Stimulated activated naive B cell treated with anti-CD40 and anti-IgM and Interleukin-4, amounts not matched to agents 10 μg/mL and 1 μg/mL and 100 μg/mL, for 72 hours (primary cell): ENCODE data around the gene ANKRD31.

Experiments used
- ATAC-seq, 2 donors: fragments of 150-1000 bp; cut with Tn5 transposase; replicated peaks; 2 replicates each; pipeline ENCODE4 v1.10.0; 2021; ENCODE audit warnings: moderate library complexity in 1 of 2
- DNase-seq: peaks from one replicate; pipeline ENCODE4 v3.0.0; 2021
- H3K27ac Mint-ChIP-seq: one replicate; pipeline ENCODE4 v1.8.0; 2022; ENCODE audit warnings: mild to moderate bottlenecking, mixed read lengths
- H3K27me3 Mint-ChIP-seq, 2 donors: one replicate each; pipeline ENCODE4 v1.8.0; 2022; ENCODE audit warnings: mixed read lengths in 2 of 2
- H3K36me3 Mint-ChIP-seq, 2 donors: one replicate each; pipeline ENCODE4 v1.8.0; 2022; ENCODE audit warnings: mixed read lengths in 2 of 2, mild to moderate bottlenecking in 1 of 2
- H3K4me1 Mint-ChIP-seq, 2 donors: one replicate each; pipeline ENCODE4 v1.8.0; 2022; ENCODE audit warnings: mixed read lengths in 2 of 2, mild to moderate bottlenecking in 1 of 2
- H3K4me3 Mint-ChIP-seq, 2 donors: one replicate each; pipeline ENCODE4 v1.8.0; 2022; ENCODE audit warnings: mild to moderate bottlenecking in 2 of 2, mixed read lengths in 2 of 2, moderate library complexity in 1 of 2
- H3K9me3 Mint-ChIP-seq, 2 donors: one replicate each; pipeline ENCODE4 v1.8.0; 2022; ENCODE audit warnings: mixed read lengths in 2 of 2, mild to moderate bottlenecking in 1 of 2

The ANKRD31 gene

DNA sequence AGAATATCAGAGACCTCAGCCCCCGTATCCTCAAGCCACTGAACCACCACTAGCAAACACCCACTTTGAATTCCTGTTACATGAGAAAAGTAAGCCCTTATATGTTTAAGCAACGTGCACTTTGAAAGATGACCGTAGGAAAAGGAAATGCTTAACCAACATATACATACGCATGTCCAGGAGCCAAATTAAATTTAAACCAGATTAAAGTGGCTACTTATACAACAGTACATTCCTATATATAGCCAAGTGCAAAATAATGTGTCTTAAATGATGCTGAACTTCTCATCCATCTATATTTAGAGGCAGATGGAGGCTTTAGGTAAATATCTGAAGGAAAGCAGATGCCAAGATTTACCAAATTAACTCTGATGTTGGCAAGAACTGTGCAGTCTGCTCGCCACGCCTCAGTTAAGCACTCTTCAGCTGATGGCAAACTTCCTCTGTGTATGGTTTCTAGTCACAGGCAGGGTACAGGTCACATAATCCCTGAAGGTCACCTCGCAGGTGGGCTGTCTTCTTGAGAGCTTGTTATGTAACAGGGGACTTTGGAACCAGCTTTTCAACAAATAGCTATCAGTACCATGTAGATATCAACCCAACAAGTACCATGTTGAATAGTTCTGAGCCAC lies 192.9 kb downstream of the ANKRD31 start:
- ATAC-seq (peak in 1 of 2 donors; percentile 47), DNase-seq (no peak)
- peaks cover 0 to 5% of the 10 kb centered on the region in 2 donors for H3K4me1 Mint-ChIP-seq
- H3K27me3 Mint-ChIP-seq, result peaks cover 15 to 27% of the 10 kb centered on the region in 2 donors
- no peaks in the 10 kb centered on the region for H3K9me3 Mint-ChIP-seq
- no peak overlapping the region for H3K27ac Mint-ChIP-seq
- no peaks in the 10 kb centered on the region for H3K36me3 Mint-ChIP-seq
- H3K4me3 Mint-ChIP-seq, result no peak overlapping the region

DNA sequence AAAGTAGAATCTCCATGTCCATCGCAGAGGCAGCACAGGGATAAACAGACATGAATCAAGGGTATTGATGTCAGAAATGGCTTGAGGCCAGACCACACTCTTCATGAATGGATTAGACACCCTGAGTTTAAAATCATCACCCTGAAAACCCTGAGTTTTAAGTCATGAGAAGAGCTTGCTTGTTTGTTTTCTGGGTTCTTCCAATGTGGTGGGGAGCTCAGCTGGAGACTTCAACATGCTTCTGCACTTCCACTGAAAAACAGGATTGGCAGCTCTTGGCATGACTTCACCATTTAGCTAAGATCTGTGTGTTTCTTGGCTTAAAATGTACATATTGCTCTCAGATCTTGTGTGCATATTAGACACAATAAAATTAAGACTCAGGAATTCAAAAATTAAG lies 194.2 kb downstream of the ANKRD31 start:
- peaks cover 0 to 5% of the 10 kb centered on the region in 2 donors for H3K4me1 Mint-ChIP-seq
- ATAC-seq (no peak), DNase-seq (no peak)
- H3K27me3 Mint-ChIP-seq, result peaks cover 15 to 27% of the 10 kb centered on the region in 2 donors
- no peak overlapping the region for H3K4me3 Mint-ChIP-seq
- no peaks in the 10 kb centered on the region for H3K9me3 Mint-ChIP-seq
- no peaks in the 10 kb centered on the region for H3K36me3 Mint-ChIP-seq
- H3K27ac Mint-ChIP-seq, result no peak overlapping the region

DNA sequence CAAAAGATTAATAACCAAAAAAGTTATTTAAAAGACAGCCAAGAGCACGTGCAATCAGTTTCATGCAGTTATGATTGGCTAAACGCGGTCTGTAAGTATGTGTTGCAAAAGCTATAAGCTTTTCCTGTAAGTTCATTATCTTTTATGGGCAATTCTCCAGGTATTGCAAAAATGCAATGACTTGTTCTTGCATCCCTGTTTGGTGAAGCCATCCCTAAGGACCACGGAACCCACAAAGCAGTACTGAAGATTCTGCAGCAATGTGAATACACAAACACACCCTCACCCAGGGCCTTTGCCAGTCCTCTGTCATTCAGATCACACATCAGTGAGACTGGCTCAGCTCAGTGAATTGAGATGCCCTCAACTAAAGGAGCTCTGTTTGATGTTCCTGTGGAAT lies 195.7 kb downstream of the ANKRD31 start:
- Mint-ChIP-seq H3K4me3 (no peak overlapping the region), H3K4me1 (peaks cover 0 to 5% of the 10 kb centered on the region in 2 donors), H3K27ac (no peak overlapping the region), H3K9me3 (no peaks in the 10 kb centered on the region), H3K36me3 (no peaks in the 10 kb centered on the region), H3K27me3 (peaks cover 8 to 22% of the 10 kb centered on the region in 2 donors)
- DNase-seq (no peak), ATAC-seq (no peak)

DNA sequence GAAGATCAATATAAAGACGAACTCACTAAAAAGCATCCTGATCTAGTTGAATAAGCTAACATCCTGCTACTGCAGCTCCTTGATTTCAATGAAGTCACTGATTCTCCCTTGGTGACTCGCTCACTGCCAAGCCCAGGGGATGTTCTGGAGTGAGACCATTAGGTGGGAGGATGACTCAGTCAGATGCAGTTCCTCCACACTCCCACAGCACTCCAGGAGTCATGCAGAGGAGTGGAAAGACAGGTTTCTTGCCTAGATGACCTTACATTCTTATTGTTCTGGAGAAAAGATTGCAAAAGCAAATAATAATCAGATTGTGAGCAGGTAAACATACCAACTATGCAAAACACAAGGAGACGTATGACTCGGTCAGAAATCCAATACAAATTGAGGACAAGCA lies 199.6 kb downstream of the ANKRD31 start:
- no peaks in the 10 kb centered on the region for H3K4me1 Mint-ChIP-seq
- no peaks in the 10 kb centered on the region for H3K9me3 Mint-ChIP-seq
- ATAC-seq (no peak), DNase-seq (no peak)
- peaks cover 0 to 11% of the 10 kb centered on the region in 2 donors for H3K27me3 Mint-ChIP-seq
- H3K4me3 Mint-ChIP-seq, result no peak overlapping the region
- no peaks in the 10 kb centered on the region for H3K36me3 Mint-ChIP-seq
- H3K27ac Mint-ChIP-seq, result no peak overlapping the region

DNA sequence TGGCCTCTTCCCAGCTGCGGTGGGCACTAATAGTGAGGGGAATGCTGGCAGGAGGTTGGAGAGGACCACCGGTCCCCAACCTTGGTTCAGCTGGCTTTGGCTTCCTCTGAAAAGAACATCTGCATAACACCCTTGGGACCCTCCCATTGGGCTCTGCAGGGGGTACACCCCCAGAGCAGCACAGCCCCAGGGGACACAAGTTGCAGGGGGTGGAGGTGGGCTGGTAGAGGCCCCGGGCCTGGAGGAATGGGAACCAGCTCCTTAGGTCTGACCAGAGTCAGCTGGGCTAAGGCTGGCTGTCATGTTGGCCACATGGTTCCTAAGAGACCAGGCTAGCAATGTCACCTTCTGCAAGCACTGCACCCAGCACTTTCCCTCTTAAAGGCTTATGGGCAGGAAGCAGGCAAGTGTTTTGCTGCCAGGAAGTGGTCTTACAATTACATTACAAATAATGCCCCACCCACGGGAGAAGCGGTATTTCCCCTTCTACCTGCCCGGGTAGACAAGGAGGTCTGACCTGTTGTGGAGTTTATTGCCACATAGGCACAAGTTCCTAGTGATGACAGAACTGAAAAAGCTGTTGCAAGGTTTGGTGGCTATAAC lies 202.4 kb downstream of the ANKRD31 start:
- no peak overlapping the region for H3K27ac Mint-ChIP-seq
- ATAC-seq, result peak in 1 of 2 donors; percentile 21

DNA sequence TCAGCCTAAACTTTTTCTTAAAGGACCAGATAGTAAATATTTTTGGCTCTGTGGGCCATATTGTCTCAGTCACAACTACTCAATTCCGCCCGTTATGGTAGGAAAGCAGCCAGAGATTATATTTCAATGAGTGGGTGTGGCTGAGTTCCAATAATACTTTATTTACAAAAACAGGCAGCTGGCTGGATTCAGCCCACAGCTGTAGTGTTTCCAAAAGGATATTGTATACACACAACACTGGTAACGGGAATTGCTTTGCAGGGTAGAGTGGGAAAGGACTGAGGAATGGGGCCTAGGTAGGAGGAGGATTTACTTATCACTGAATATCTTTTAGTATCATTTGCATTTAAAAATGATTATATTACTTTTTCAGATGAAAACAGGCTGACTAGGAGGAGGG lies 205.3 kb downstream of the ANKRD31 start:
- ATAC-seq (no peak), DNase-seq (no peak)
- no peak overlapping the region for H3K4me3 Mint-ChIP-seq
- H3K27me3 Mint-ChIP-seq, result peaks cover 0 to 8% of the 10 kb centered on the region in 2 donors
- no peaks in the 10 kb centered on the region for H3K36me3 Mint-ChIP-seq
- H3K9me3 Mint-ChIP-seq, result no peaks in the 10 kb centered on the region
- no peak overlapping the region for H3K27ac Mint-ChIP-seq
- H3K4me1 Mint-ChIP-seq, result no peaks in the 10 kb centered on the region

More for the DNA sequence above, 202.4 kb downstream of the ANKRD31 start:
- Mint-ChIP-seq H3K9me3 (no peaks in the 10 kb centered on the region), H3K4me1 (no peaks in the 10 kb centered on the region), H3K4me3 (no peak overlapping the region), H3K27me3 (peaks cover 0 to 11% of the 10 kb centered on the region in 2 donors), H3K36me3 (no peaks in the 10 kb centered on the region)
- no peak for DNase-seq

DNA sequence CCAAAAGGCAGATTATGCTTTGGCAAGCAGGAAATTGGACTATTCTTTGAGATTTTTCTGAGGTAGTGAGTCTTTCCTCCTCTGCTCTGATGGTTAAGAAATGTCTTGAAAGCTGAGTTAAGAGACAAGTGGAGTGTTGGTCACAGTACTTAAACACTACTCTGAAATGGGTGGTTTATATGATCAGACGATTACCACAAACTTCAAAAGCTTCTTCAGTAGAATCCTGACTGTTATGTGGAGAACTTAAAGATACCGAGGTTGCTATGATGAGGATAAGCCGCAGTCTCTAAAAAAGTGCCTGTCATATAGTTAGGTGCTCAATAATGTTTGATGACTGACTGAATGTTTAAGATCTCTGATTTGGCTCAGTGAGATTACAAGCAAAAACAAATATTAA lies 208.6 kb downstream of the ANKRD31 start:
- Mint-ChIP-seq H3K36me3 (no peaks in the 10 kb centered on the region), H3K9me3 (no peaks in the 10 kb centered on the region), H3K27me3 (peaks cover 13 to 17% of the 10 kb centered on the region in 2 donors), H3K4me1 (no peaks in the 10 kb centered on the region), H3K4me3 (no peak overlapping the region), H3K27ac (no peak overlapping the region)
- ATAC-seq (no peak), DNase-seq (no peak)

DNA sequence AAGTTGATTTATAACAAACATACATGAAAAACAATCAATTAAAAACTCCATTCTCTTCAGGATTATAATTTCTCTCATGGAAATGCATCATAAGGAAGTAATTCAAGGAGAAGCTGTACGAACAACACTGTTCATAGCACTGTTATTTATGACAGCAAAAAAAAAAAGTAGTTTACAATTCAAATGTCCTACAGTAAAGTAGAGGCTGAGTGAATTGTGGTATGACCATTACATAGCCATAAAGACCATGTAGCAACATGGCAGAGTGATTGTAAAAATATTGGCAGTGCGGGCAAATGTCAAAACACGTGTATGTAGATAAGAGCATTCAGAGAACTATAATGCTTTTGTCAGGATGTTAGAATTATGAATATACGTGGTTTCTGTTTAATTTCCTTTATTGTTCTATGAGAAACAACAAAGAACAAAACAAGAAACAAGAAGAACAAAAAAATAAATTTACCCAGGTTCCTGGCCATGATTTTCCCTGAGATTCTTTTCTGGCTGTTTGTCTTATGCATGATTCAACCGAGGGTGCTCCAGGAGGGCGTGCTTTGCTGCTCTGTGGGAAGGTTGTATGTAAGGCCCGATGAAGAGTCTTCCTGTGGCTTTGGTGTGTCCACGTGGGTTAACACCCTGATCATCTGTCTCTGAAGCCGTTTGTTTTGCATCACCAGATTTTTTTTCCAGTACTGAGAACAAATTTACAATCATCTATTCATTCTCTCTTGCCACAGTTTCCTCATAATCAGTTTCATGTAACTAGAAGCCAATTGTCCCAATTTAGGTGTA lies 213.1 kb downstream of the ANKRD31 start:
- Mint-ChIP-seq H3K27me3 (peaks cover 16 to 17% of the 10 kb centered on the region in 2 donors), H3K36me3 (no peaks in the 10 kb centered on the region), H3K27ac (no peak overlapping the region), H3K4me3 (no peak overlapping the region), H3K4me1 (no peaks in the 10 kb centered on the region), H3K9me3 (peaks cover 0 to 2% of the 10 kb centered on the region in 2 donors)
- no peak for DNase-seq
- ATAC-seq, result no peak

DNA sequence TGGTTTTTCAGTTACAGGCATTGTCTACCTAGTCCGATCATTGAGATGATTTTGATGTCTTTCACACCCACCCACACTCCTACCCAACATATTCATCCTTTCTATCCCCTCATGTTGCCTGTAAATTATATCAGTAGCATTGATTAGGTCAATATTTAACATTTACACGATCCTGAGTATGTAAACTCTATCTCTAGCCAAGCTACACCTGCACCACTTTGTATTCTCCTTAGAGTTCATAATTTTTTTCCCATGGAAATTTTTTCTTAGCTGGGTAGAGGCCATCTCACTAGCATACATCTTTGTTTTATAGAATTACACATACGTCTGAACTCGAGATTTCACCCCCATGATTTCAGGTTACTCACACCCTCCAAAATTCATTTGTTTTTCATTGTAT lies 214.9 kb downstream of the ANKRD31 start:
- no peak for ATAC-seq
- Mint-ChIP-seq H3K4me3 (no peak overlapping the region), H3K27me3 (peaks cover 19% of the 10 kb centered on the region in 2 donors), H3K9me3 (peaks cover 0 to 2% of the 10 kb centered on the region in 2 donors), H3K36me3 (no peaks in the 10 kb centered on the region), H3K27ac (no peak overlapping the region), H3K4me1 (no peaks in the 10 kb centered on the region)
- DNase-seq, result no peak

DNA sequence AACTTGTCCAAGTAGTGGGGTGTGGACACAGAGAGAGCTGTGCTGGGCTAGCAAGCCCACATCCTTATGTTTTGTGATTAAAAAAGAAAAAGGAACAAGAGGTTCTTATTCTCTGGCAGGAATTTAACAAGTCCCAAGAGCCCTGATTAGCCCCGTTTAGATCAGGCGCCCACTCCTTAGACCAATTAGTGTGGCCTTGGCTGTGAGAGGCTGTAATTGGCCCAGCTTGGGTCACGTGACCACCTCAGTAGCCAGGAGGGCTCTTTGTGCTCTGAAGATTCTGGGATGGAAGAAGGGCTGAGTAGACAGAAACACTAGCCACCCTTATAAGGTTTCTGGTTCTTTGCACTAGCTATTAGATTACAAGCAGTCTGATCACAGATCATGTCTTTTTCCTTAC lies 215.5 kb downstream of the ANKRD31 start:
- Mint-ChIP-seq H3K4me3 (no peak overlapping the region), H3K27me3 (peaks cover 19% of the 10 kb centered on the region in 2 donors), H3K4me1 (no peaks in the 10 kb centered on the region), H3K27ac (no peak overlapping the region), H3K9me3 (peaks cover 0 to 2% of the 10 kb centered on the region in 2 donors), H3K36me3 (no peaks in the 10 kb centered on the region)
- DNase-seq (no peak), ATAC-seq (no peak)

DNA sequence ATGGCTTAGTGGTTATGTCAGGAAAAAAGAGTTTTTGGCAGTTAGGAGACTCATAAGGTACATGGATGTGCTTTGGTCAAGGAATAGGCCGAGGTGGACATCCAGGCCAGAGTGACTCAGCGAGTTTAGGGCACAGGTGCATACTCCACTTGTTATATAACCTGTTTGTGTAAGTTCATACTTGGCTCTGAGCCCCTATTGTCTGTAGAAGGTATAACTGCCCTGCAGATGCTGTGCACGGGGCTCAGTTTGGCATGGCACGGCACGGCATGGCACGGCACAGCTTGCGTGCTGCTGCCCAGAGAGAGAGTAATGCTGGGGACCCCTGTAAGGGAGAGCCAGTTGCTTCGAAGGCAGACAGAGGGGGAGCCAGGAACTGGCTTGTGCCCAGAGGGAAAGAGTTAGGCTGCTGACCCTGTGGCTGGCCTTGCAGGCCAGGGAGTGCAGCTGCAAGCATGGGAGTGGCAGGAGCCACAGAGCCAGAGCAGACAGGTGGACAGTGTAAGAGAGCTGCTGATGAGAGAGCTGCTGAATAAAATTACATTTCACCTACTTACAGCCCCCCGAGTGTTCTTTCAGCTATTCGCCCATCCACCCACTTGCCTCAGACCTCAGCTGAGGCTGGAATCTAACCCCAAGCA lies 216.5 kb downstream of the ANKRD31 start:
- ATAC-seq (no peak), DNase-seq (no peak)
- Mint-ChIP-seq H3K27me3 (peaks cover 16 to 19% of the 10 kb centered on the region in 2 donors), H3K9me3 (peaks cover 0 to 2% of the 10 kb centered on the region in 2 donors), H3K4me1 (no peaks in the 10 kb centered on the region), H3K36me3 (no peaks in the 10 kb centered on the region), H3K27ac (no peak overlapping the region), H3K4me3 (no peak overlapping the region)

DNA sequence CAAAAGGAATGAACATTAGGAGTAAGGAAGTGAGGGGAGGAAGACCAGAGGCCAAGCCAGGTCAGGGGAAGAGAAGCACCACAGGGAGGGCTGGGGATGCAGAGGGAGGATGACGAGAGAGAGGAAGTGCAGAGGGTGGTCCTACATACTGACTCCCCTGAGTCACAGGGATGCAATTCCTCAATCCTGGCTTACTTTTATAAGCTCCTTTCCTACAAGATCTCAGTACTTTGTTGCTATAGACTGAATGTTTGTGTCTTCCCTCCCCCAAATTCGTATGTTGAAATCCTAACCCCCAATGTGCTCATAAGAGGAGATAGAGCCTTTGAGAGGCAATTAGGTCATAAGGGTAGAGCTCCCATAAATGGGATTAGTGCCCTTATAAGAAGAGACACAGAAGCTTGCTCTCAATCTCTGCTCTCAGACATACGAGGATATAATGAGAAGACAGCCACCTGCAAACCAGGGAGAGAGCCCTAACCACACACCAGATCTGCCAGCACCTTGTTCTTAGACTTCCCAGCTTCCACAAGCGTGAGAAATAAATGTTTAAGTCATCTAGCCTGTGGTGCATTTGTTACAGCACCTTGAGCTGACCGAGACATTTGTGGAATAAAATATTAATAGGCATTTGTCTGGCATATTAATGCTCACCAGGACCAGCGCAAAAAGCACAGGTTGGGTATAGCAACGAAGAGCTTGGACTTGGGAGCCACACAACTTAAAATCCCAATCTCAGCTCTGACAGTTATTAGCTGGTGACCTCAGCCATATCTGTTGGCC lies 217.7 kb downstream of the ANKRD31 start:
- peaks cover 0 to 2% of the 10 kb centered on the region in 2 donors for H3K9me3 Mint-ChIP-seq
- H3K27me3 Mint-ChIP-seq, result peaks cover 12 to 14% of the 10 kb centered on the region in 2 donors
- no peaks in the 10 kb centered on the region for H3K4me1 Mint-ChIP-seq

More for the DNA sequence above, 217.7 kb downstream of the ANKRD31 start:
- no peak overlapping the region for H3K4me3 Mint-ChIP-seq
- H3K36me3 Mint-ChIP-seq, result no peaks in the 10 kb centered on the region
- no peak overlapping the region for H3K27ac Mint-ChIP-seq
- DNase-seq, result no peak
- no peak for ATAC-seq
